ENCODE data around the gene SETD2.
"Not testable (repeated sequence)": the region's sequence is repeated elsewhere in the genome, so short reads cannot be mapped to it uniquely, and the experiment has no call there.

SETD2 gene

DNA sequence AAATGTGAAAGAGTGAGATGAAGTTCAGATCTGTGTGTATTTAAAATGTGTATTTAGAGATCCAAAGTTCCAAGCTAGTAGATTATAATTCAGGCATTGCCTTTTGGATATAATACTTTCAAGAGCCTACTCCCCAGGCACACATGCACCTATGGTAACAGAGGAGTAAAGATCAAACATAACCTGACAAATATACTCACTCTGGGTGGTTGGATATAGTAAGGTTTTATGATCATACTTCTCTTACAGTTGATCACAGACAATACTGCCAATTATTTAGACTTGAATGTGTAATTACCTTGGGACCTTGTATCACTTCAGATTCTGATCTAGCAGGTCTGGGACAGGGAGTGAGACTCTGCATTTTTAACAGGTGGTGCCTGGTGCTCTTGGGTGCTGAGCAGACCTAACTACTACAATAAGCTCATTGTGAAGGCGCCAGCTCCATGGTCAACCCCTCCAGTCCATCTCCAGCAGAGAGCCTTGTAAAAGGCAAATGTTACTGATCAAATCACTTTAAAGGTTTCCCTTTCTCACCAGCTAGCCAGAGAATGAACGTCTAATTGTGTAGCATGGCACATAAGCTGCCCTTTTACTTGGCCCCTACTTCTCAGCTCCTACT, 128.9 kb downstream of the SETD2 start:
- TF ChIP-seq, protein P1, sequence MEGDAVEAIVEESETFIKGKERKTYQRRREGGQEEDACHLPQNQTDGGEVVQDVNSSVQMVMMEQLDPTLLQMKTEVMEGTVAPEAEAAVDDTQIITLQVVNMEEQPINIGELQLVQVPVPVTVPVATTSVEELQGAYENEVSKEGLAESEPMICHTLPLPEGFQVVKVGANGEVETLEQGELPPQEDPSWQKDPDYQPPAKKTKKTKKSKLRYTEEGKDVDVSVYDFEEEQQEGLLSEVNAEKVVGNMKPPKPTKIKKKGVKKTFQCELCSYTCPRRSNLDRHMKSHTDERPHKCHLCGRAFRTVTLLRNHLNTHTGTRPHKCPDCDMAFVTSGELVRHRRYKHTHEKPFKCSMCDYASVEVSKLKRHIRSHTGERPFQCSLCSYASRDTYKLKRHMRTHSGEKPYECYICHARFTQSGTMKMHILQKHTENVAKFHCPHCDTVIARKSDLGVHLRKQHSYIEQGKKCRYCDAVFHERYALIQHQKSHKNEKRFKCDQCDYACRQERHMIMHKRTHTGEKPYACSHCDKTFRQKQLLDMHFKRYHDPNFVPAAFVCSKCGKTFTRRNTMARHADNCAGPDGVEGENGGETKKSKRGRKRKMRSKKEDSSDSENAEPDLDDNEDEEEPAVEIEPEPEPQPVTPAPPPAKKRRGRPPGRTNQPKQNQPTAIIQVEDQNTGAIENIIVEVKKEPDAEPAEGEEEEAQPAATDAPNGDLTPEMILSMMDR (IDR thresholded peaks at IDR 0.05; ENCODE audit: extremely low read depth, missing control alignments) = no peak
- no peak for DNase-seq (ENCODE audit: low spot score)

DNA sequence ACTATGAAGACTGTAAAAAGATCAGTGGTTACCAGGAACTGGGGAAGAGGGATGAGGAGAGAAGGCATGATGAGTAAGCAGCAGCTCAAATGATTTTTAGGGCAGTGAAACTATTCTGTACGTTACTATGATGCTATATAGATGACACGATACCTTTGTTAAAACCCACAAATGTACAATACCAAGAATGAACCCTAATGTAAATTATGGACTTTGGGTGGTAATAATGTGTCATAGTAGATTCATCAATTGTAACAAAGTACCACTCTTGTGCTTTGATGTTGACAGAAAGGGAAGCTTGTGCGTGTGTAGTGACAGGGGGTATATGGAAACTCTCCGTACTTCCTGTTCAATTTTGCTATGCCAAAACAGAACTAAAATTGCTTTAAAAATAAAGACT, 132.9 kb downstream of the SETD2 start:
- DNase-seq (ENCODE audit: low spot score) = not testable (repeated sequence)

DNA sequence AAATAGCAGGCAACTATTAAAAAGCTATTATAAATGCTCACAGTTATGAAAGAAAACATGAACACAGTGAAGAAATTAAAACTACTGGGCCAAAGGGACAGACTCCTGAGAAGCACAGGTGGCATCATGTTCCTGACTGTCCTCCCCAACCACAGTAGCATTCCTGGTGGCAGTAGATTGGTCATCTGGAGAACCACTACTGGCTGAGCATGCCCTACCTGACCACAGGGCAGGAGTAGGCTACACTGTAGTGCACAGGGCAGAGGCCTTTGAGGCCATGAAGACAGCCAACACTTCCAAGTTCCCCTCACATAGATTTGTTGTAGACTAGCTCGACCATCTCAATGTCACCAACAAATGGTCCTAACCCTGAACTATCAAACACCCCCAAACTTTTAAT, 135.2 kb downstream of the SETD2 start:
- TF ChIP-seq, protein P1 (IDR thresholded peaks at IDR 0.05; ENCODE audit: extremely low read depth, missing control alignments) = no peak
- no peak for DNase-seq (ENCODE audit: low spot score)

DNA sequence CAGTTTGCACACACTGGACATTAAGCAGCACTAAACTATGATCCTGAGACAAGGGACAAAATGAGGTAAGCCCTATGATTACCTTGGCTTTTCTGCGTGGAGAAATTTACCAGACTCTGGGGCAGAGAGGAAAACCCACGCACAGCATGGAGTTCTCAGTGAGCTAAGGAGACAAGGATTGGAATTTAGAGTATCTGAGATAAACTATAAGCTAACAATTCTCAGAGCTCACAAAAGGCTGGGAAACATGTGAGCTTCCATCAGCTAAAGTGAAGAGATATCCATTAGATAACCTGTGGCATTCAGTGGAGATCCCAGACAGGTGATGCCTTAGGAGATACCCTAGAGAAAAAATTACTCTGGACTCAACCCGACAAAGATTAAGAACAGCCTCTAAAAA, 135.8 kb downstream of the SETD2 start:
- TF ChIP-seq, protein P1 (IDR thresholded peaks at IDR 0.05; ENCODE audit: extremely low read depth, missing control alignments) = no peak
- DNase-seq (ENCODE audit: low spot score) = no peak

DNA sequence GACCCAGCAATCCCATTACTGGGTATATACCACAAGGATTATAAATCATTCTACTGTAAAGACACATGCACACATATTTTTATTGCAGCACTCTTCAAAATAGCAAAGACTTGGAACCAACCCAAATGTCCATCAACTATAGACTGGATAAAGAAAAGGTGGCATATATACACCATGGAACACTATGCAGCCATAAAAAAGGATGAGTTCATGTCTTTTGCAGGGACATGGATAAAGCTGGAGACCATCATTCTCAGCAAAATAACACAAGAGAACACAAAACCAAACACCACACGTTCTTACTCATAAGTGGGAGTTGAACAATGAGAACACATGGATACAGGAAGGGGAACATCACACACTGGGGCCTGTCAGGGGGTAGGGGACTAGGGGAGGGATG, 137.5 kb downstream of the SETD2 start:
- not testable (repeated sequence) for DNase-seq (ENCODE audit: low spot score)

DNA sequence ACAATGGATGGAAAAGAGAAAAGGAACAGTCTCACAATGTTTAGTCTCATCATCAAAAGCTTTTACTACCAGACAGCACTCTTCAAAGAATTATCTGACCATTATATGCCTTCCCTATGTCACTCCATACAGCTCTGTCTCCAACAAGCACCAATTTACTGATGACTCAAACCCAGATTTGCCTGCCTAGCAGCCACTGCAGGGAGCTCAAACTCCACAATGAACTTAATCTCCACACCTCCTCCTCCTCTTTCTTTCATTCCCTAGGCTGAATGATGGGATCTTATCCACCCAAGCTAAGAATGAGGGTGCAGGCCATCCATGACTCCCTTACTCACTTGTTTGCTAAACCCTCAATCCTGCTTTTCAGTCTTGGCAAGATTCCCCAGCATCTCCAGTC, 139.0 kb downstream of the SETD2 start:
- DNase-seq (ENCODE audit: low spot score) = no peak
- TF ChIP-seq, protein P1 (IDR thresholded peaks at IDR 0.05; ENCODE audit: extremely low read depth, missing control alignments) = no peak

DNA sequence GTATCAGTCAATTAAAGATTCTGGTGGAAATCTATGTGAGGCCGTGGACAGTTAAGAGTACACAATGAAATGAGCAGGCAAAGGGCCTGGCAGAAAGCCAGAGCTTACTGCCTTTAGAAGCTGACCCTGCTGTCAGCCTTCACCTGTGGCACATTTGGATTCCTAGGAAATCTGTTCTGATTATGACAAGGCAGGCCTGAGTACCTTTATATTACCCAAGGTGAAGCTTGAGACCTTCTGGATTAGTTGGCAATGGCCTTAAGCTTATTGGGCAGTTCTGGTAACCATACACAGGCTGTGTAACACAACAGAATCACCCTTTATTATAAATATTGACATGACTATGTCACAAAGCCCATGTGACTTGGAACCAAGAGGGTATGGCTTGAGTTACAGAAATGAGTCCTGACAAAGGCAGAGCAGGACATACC, 141.3 kb downstream of the SETD2 start:
- no peak for DNase-seq (ENCODE audit: low spot score)
- TF ChIP-seq, protein P1 (IDR thresholded peaks at IDR 0.05; ENCODE audit: extremely low read depth, missing control alignments) = no peak

DNA sequence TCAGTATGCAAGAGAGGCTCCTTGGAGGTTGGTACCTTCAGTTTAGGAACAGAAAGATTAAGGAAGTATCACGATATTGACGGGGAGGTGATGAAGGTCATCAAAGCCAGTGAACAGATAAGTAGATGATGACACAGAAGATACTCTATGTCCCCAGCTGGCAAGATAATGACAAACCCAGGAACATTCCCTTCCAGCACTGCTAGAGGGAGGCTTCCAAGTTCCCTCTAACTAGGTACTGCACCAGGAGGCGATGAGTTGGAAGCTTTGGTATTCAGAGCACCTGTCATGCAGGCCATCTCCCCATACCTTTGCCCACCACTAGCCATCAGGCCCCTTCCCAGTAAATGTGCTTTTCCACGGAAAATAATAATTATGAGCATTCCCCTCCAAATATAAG, 143.6 kb downstream of the SETD2 start:
- TF ChIP-seq, protein P1 (IDR thresholded peaks at IDR 0.05; ENCODE audit: extremely low read depth, missing control alignments) = no peak
- no peak for DNase-seq (ENCODE audit: low spot score)
